Measurements from ENCODE around the gene FBXL7. TPM values are rescaled to one million over a fixed set of nuclear protein-coding genes. Genes with fewer than 3 reads are reported as not detected.

The FBXL7 gene
- total and polyA plus RNA-seq, 4 donors: 1.9 to 15.5 (median 6.6) TPM

GRCh38 chr5:15669826-15670225 is 169.8 kb downstream of the FBXL7 start:
- H3K4me1 ChIP-seq (ENCODE audit: control insufficient read depth in 5 of 5, insufficient read depth in 5 of 5, low read length in 5 of 5): peaks cover 0 to 12% (median 4%) of the 10 kb centered on the region in 5 donors
- TF ChIP-seq CTCF (IDR thresholded peaks at IDR 0.05; ENCODE audit: control extremely low read depth, extremely low read depth): no peak
- 89 to 96% methylated on average over 2 of the region's 2 CpGs for WGBS, 2 donors

DNA sequence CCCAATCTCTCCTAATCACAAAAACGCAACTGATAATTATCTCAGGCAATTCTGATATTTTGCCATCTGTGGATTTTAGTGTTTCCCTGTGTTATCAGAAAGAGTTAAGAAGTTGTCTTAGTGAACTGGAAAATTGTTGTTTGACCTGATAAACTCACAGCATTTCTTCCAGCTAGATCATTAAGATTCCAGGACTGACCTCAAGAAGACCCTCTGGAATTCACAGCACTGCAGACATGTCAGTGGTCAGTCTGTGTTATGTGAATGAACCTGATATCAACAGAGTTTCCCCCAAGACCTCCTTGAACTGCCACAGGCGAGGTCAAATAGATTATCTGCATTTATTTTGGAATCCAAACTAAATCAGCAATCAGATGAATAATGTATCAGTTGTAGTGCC is 174.7 kb downstream of the FBXL7 start:
- H3K36me3 ChIP-seq (ENCODE audit: control insufficient read depth in 4 of 4, insufficient read depth in 4 of 4, low read length in 4 of 4): no peaks in the 10 kb centered on the region
- H3K4me3 ChIP-seq: no peak overlapping the region
- TF ChIP-seq CTCF (IDR thresholded peaks at IDR 0.05; ENCODE audit: control extremely low read depth, extremely low read depth): no peak
- H3K27me3 ChIP-seq (ENCODE audit: control insufficient read depth in 3 of 3, insufficient read depth in 3 of 3, low read length in 2 of 3): no peaks in the 10 kb centered on the region
- no peak for DNase-seq
- H3K9ac ChIP-seq (ENCODE audit: insufficient read depth in 1 of 2, low read length in 2 of 2): no peak overlapping the region
- 69 to 81% methylated on average over 2 of the region's 2 CpGs for WGBS, 2 donors
- peaks cover 0 to 43% (median 17%) of the 10 kb centered on the region in 5 donors for H3K4me1 ChIP-seq (ENCODE audit: control insufficient read depth in 5 of 5, insufficient read depth in 5 of 5, low read length in 5 of 5)
- ATAC-seq (ENCODE audit: insufficient read depth, low FRiP score): no peak
- H3K27ac ChIP-seq (ENCODE audit: low read depth in 1 of 2, low read length in 1 of 2): no peak overlapping the region
- no peaks in the 10 kb centered on the region for H3K9me3 ChIP-seq (ENCODE audit: control insufficient read depth in 4 of 4, insufficient read depth in 3 of 4, low read length in 3 of 4)

More at GRCh38 chr5:15669826-15670225, 169.8 kb downstream of the FBXL7 start:
- no peak for DNase-seq
- Histone ChIP-seq H3K27ac (ENCODE audit: low read depth in 1 of 2, low read length in 1 of 2) (no peak overlapping the region), H3K4me3 (no peak overlapping the region), H3K9ac (ENCODE audit: insufficient read depth in 1 of 2, low read length in 2 of 2) (no peak overlapping the region), H3K9me3 (ENCODE audit: control insufficient read depth in 4 of 4, insufficient read depth in 3 of 4, low read length in 3 of 4) (no peaks in the 10 kb centered on the region), H3K36me3 (ENCODE audit: control insufficient read depth in 4 of 4, insufficient read depth in 4 of 4, low read length in 4 of 4) (no peaks in the 10 kb centered on the region), H3K27me3 (ENCODE audit: control insufficient read depth in 3 of 3, insufficient read depth in 3 of 3, low read length in 2 of 3) (no peaks in the 10 kb centered on the region)
- ATAC-seq (ENCODE audit: insufficient read depth, low FRiP score): no peak

- DNase-seq: peak in 2 of 3 donors; percentile 51 to 68
Observed at GRCh38 chr5:15676591-15676990, 176.6 kb downstream of the FBXL7 start.

More at GRCh38 chr5:15676591-15676990, 176.6 kb downstream of the FBXL7 start:
- H3K4me3 ChIP-seq: no peak overlapping the region
- no peaks in the 10 kb centered on the region for H3K27me3 ChIP-seq (ENCODE audit: control insufficient read depth in 3 of 3, insufficient read depth in 3 of 3, low read length in 2 of 3)
- TF ChIP-seq CTCF (IDR thresholded peaks at IDR 0.05; ENCODE audit: control extremely low read depth, extremely low read depth): no peak
- H3K9me3 ChIP-seq (ENCODE audit: control insufficient read depth in 4 of 4, insufficient read depth in 3 of 4, low read length in 3 of 4): no peaks in the 10 kb centered on the region
- H3K4me1 ChIP-seq (ENCODE audit: control insufficient read depth in 5 of 5, insufficient read depth in 5 of 5, low read length in 5 of 5): peaks cover 0 to 43% (median 20%) of the 10 kb centered on the region in 5 donors
- H3K27ac ChIP-seq (ENCODE audit: low read depth in 1 of 2, low read length in 1 of 2): no peak overlapping the region
- WGBS, 2 donors: 54 to 63% methylated on average over 1 of the region's 1 CpG
- H3K9ac ChIP-seq (ENCODE audit: insufficient read depth in 1 of 2, low read length in 2 of 2): no peak overlapping the region
- ATAC-seq (ENCODE audit: insufficient read depth, low FRiP score): no peak
- H3K36me3 ChIP-seq (ENCODE audit: control insufficient read depth in 4 of 4, insufficient read depth in 4 of 4, low read length in 4 of 4): no peaks in the 10 kb centered on the region
